MV-4-11 (cell line): Measurements from ENCODE around the gene KLF6.
A peak's percentile ranks its signal among the peaks of the same experiment; 100 is the strongest.

Experiments used
- DNase-seq: peaks from one replicate; lab custom pipeline; 2025; lab: John Stamatoyannopoulos, UW

Gene KLF6

GRCh38 chr10:3787816-3788215 lies 2.8 kb upstream of the KLF6 start:
- no peak for DNase-seq

DNA sequence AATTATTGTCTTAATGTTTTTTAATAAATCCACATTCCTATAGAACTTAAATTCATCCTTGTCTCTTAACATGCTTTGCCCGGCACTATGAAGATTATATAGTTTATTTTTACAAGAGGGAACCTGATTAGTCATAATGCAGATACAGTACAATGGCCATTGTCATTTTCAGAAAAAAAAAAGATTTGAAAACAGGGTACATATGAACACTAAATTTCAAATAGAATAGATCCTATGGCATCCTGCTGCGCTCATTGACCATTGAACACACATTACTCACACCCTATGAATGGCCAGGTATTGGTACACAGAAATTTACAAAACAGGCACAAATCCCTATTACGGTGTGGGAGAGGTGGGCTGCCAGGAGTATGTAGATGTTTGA lies 2.0 kb upstream of the KLF6 start:
- DNase-seq, result no peak

GRCh38 chr10:3786295-3787015 lies 1.4 kb upstream of the KLF6 start:
- DNase-seq, result no peak

GRCh38 chr10:3785851-3786271 lies 852 bp upstream of the KLF6 start:
- no peak for DNase-seq

GRCh38 chr10:3785251-3785850 lies 342 bp upstream of the KLF6 start:
- DNase-seq, result peak; percentile 95

GRCh38 chr10:3783682-3784432 lies 1.2 kb downstream of the KLF6 start:
- DNase-seq, result peak; percentile 67

- peak; percentile 41 for DNase-seq
Observed at GRCh38 chr10:3783316-3783681, 1.7 kb downstream of the KLF6 start.

DNA sequence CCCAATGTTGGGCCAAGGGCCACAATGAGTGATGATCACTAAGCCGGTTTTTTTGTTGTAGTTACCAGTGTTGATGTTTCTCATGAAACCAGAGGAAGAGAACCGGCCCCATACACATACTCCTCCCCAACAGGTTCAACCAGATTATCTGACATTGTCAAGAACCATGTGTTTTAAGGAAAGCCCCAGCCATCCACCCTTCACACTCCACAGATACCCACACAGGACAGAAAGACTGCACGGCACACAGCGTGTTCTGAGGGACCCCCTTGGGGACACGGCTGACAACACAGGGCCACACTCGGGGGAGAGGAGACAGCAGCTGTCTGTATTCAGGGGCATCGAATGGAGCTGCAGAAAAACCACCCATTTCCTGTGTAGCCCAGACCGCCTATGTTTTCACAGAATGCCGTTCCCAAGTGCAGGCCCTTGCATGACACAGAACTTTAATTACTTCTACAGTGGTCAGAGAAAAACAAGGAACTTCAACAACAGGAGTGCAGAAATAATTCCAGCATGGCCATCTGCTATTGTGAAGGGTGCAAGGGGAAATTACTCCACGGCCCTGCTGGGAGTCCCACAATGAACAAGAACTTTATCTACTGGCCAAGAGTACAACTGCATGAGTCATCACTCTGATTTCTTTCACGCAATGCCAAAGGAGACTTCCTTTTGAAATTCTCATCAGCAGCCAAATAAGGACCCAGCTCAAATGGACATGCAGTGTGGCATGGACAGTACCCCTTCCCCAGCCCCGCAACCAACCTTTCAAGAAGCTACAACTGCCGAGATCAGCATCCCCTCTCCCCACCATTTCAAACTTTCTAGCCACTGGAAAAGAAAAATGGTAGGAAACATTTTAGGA lies 2.3 kb downstream of the KLF6 start:
- peak; percentile 95 for DNase-seq

- no peak for DNase-seq
Observed at GRCh38 chr10:3782146-3782450, 2.9 kb downstream of the KLF6 start.

GRCh38 chr10:3781468-3782145 lies 3.4 kb downstream of the KLF6 start:
- peak; percentile 70 for DNase-seq

DNA sequence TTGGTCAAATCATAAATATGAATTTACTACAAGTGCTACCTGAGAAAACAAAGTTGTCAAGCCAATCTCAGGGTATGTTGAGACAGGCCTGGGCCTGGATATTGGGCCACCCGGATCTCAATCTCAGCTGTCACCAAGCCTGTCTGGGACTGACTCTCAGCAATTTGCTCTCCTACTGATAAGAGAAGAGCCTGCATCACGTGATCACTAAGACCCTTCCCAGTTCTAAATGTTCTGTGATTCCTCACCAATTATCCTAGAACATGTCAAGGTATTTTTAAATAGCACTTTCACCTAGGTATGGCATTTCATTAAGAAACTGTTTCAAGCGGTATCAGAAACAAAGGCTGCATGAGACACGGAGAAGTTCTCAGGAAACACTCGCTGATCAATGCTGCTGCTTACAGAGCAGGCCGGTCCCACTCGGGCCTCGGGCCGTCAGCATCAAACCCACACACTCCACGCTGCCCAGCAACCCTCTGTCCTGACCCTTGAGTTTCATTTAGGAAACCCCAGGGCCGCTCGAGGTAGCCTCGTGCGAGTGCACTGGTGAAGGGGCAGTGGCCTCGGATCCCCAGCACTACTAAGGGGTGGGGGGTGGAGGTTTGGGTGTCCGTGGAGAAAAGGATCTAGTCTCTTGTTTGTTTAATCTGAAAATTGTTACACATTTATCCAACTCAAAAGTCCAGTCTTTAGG lies 4.1 kb downstream of the KLF6 start:
- DNase-seq, result no peak

GRCh38 chr10:3780021-3780770 lies 4.8 kb downstream of the KLF6 start:
- DNase-seq, result no peak

DNA sequence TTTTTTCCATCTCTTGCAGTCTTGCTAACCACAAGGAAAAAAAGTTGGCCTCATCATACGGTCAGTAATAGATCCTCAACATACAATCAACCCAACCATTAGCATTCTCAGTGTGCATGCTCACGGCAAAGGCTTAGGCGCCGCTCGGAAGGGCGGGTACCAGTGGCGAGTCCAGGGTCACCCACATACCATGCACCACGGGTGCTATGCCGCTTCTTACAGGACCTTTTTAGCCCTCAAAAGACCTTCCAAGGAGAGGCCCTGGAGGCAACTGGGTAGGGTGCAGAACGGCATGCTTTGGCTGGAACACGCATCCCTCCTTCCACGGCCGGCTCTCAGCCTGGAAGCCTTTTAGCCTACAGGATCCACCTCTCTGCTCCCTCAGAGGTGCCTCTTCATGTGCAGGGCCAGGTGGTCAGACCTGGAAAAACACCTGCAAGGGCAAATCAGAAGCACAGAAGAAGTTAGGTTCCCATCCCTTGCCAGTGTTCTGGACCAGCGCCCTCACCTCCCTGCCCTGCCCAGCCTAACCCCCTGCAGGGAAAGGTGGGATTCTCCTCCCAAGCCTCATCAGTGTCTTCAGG lies 5.8 kb downstream of the KLF6 start:
- DNase-seq, result no peak

DNA sequence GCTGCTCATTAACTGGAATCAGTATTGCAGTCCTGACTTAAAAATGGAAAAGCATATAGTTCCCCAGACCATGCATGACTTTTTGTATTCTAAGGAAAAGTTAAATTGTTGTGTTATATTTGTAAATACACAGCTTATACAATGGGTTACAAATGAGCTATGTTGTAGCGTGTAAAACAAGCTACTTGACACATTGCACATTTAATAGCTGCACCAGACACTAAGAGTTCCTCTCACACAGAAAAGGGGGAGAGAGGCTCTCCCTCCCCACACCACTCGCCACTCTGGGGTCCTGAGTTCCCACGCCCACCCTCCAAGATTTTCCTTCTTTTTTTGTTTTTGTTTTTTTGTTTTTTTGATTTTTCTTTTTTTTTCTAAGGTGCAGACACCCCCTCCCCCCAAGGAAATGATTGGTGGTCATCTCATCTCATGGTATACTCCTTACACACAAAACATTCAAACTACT lies 6.3 kb downstream of the KLF6 start:
- no peak for DNase-seq

GRCh38 chr10:3777981-3778691 lies 6.9 kb downstream of the KLF6 start:
- DNase-seq, result no peak

DNA sequence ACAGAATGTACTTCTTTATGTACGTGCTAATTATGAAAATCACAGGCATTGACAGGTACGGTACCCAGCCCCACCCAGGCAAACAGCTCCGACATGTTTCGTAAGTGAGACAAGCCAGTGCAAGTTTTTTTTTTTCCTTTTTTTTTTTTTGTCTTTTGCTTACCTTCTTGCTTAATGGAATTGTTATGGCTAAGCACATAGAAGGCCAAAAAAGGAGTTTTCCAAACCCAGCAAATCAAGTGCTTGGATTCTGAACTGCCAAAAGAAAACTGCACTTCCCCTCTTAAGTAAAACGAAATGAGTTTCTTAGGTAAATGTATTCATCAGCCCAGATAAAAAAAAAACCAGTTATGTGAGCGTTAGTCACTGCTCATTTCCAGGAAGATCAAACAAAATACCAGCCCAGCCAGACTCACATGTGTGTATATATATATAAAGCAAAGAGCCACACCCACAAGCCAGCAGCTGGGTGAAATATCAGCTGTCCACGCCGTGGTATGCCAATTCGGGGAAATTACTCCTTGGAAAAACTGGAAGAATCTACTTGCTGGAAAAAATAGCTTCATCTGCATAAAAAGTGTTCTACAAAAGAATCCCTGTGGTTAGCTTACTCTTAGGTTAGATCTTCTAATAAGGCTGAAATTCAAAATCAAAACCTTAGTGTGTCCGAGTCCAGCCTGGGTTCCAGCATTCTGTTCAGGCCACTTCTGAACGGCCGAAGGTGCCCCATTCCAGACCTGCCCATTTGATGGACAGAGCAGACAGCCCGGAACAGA lies 8.0 kb downstream of the KLF6 start:
- DNase-seq, result peak; percentile 59

GRCh38 chr10:3775696-3776551 lies 9.1 kb downstream of the KLF6 start:
- peak; percentile 28 for DNase-seq
